Fibroblast of lung (primary cell): ENCODE data around the gene GARNL3. TPM values are rescaled to one million over a fixed set of nuclear protein-coding genes. Genes with fewer than 3 reads are reported as not detected.

Experiments used
- DNase-seq, 2 donors: peaks; one replicate each; pipeline versions ENCODE4 v3.0.0 to v3.0.0-alpha.2; 2010; ENCODE audit warnings: low read depth in 2 of 2
- H2AFZ ChIP-seq: 2 replicates; pipeline ENCODE4 v1.5.1; 2012; ENCODE audit warnings: low read length, control low read depth, inconsistent platforms
- H3K27ac ChIP-seq: 2 replicates; pipeline ENCODE4 v1.5.1; 2011; ENCODE audit warnings: low read length, control low read depth; ENCODE audit not compliant: insufficient read depth
- H3K27me3 ChIP-seq: 2 replicates; pipeline ENCODE4 v1.5.1; 2011; ENCODE audit warnings: mild to moderate bottlenecking, low read length; ENCODE audit not compliant: control insufficient read depth, insufficient read depth
- H3K36me3 ChIP-seq: 2 replicates; pipeline ENCODE4 v1.5.1; 2011; ENCODE audit warnings: low read length; ENCODE audit not compliant: control insufficient read depth, insufficient read depth
- H3K4me1 ChIP-seq: 2 replicates; pipeline ENCODE4 v1.5.1; 2011; ENCODE audit warnings: low read length; ENCODE audit not compliant: control insufficient read depth, insufficient read depth; ENCODE audit errors: extremely low read depth
- H3K4me2 ChIP-seq: 2 replicates; pipeline ENCODE4 v1.5.1; 2011; ENCODE audit warnings: low read length, control low read depth; ENCODE audit not compliant: insufficient read depth; ENCODE audit errors: extremely low read depth
- H3K4me3 ChIP-seq, 4 experiments: fragments of 200-600 bp in 1 of 4; sonication (generic) in 1 of 4; replicated peaks in 1 of 4; 2 replicates each; pipeline ENCODE4 v1.5.1; 2011 to 2016; ENCODE audit warnings: low read length in 4 of 4, low read depth in 3 of 4, mild to moderate bottlenecking in 3 of 4, control low read depth in 2 of 4, inconsistent platforms in 1 of 4, mixed read lengths in 1 of 4; ENCODE audit not compliant: insufficient read depth in 1 of 4; ENCODE audit errors: control extremely low read depth in 1 of 4
- H3K79me2 ChIP-seq: 2 replicates; pipeline ENCODE4 v1.5.1; 2012; ENCODE audit warnings: mild to moderate bottlenecking, low read length, inconsistent platforms; ENCODE audit not compliant: control insufficient read depth, insufficient read depth
- H3K9ac ChIP-seq: 2 replicates; pipeline ENCODE4 v1.5.1; 2011; ENCODE audit warnings: mild to moderate bottlenecking, low read length, control low read depth; ENCODE audit not compliant: insufficient read depth
- H3K9me3 ChIP-seq: 2 replicates; pipeline ENCODE4 v1.5.1; 2012; ENCODE audit warnings: low read depth, low read length; ENCODE audit not compliant: control insufficient read depth, insufficient read depth
- H4K20me1 ChIP-seq: 2 replicates; pipeline ENCODE4 v1.5.1; 2011; ENCODE audit warnings: low read length; ENCODE audit not compliant: control insufficient read depth, insufficient read depth; ENCODE audit errors: extremely low read depth
- CTCF ChIP-seq, 2 donors: IDR thresholded peaks in 1 of 2; conservative IDR thresholded peaks in 1 of 2; 1 replicate in 1 of 2; 2 replicates in 1 of 2; pipeline ENCODE4 v1.5.1; 2011 to 2012; ENCODE audit warnings: low read length in 2 of 2, control low read depth in 1 of 2, inconsistent platforms in 1 of 2, low read depth in 1 of 2, mild to moderate bottlenecking in 1 of 2
- EZH2 ChIP-seq: IDR thresholded peaks from 2 replicates; pipeline ENCODE4 v1.5.1; 2012; ENCODE audit warnings: low read length, control low read depth, mild to moderate bottlenecking; ENCODE audit errors: missing control alignments
- polyA plus RNA-seq, 2 donors: library from polyadenylated mRNA; depleted of rRNA in 1 of 2; stranded (reverse) in 1 of 2; unstranded in 1 of 2; fragments of >200 nt; gene quantifications; 2 replicates each; pipeline ENCODE4 v1.2.1, GENCODE V29; 2011 to 2012; ENCODE audit warnings: missing spikeins in 1 of 2
- total RNA-seq: library from RNA; depleted of rRNA; stranded (reverse); fragments of >200 nt; gene quantifications from 2 replicates; pipeline ENCODE4 v1.2.1, GENCODE V29; 2014

Gene GARNL3
- total and polyA plus RNA-seq, 2 donors (not counting 1 experiment from before 2014, with no cell fraction given), result 1.5 to 6.4 TPM

- TF ChIP-seq EZH2 (no peak), CTCF (conservative IDR thresholded peaks at IDR 0.05 in 1 of 2, IDR thresholded peaks at IDR 0.05 in 1 of 2; ENCODE audit: low read depth in 1 of 2, low read length in 2 of 2) (no peak)
- Histone ChIP-seq H4K20me1 (no peaks in the 10 kb centered on the region), H3K9me3 (no peaks in the 10 kb centered on the region), H3K36me3 (no peaks in the 10 kb centered on the region), H3K27ac (no peak overlapping the region), H3K79me2 (no peaks in the 10 kb centered on the region), H2AFZ (no peak overlapping the region), H3K4me3 (no peak overlapping the region), H3K9ac (no peak overlapping the region), H3K4me2 (no peak overlapping the region), H3K27me3 (no peaks in the 10 kb centered on the region), H3K4me1 (no peaks in the 10 kb centered on the region)
- no peak for DNase-seq
Observed at GRCh38 chr9:127351182-127352166, 86.9 kb downstream of the GARNL3 start.

GRCh38 chr9:127353882-127354281 lies 89.3 kb downstream of the GARNL3 start:
- Histone ChIP-seq H3K27ac (no peak overlapping the region), H3K9ac (no peak overlapping the region), H3K36me3 (no peaks in the 10 kb centered on the region), H3K4me2 (no peak overlapping the region), H3K27me3 (no peaks in the 10 kb centered on the region), H3K4me1 (no peaks in the 10 kb centered on the region), H3K9me3 (no peaks in the 10 kb centered on the region), H4K20me1 (no peaks in the 10 kb centered on the region), H2AFZ (no peak overlapping the region), H3K79me2 (no peaks in the 10 kb centered on the region), H3K4me3 (no peak overlapping the region)
- no peak for TF ChIP-seq CTCF (conservative IDR thresholded peaks at IDR 0.05 in 1 of 2, IDR thresholded peaks at IDR 0.05 in 1 of 2; ENCODE audit: low read depth in 1 of 2, low read length in 2 of 2)
- no peak for TF ChIP-seq EZH2
- no peak for DNase-seq

- Histone ChIP-seq H3K27me3 (no peaks in the 10 kb centered on the region), H3K27ac (no peak overlapping the region), H3K4me3 (no peak overlapping the region), H3K79me2 (no peaks in the 10 kb centered on the region), H2AFZ (no peak overlapping the region), H3K4me1 (no peaks in the 10 kb centered on the region), H4K20me1 (no peaks in the 10 kb centered on the region), H3K9ac (no peak overlapping the region), H3K4me2 (no peak overlapping the region), H3K9me3 (no peaks in the 10 kb centered on the region), H3K36me3 (no peaks in the 10 kb centered on the region)
- TF ChIP-seq CTCF (conservative IDR thresholded peaks at IDR 0.05 in 1 of 2, IDR thresholded peaks at IDR 0.05 in 1 of 2; ENCODE audit: low read depth in 1 of 2, low read length in 2 of 2) (no peak), EZH2 (no peak)
- DNase-seq, result no peak
Observed at GRCh38 chr9:127356906-127357305, 92.3 kb downstream of the GARNL3 start.
